ENCODE data around the gene NOC3L.
A peak's percentile ranks its signal among the peaks of the same experiment; 100 is the strongest.
"Not testable (repeated sequence)": the region's sequence is repeated elsewhere in the genome, so short reads cannot be mapped to it uniquely, and the experiment has no call there.

The NOC3L gene

DNA sequence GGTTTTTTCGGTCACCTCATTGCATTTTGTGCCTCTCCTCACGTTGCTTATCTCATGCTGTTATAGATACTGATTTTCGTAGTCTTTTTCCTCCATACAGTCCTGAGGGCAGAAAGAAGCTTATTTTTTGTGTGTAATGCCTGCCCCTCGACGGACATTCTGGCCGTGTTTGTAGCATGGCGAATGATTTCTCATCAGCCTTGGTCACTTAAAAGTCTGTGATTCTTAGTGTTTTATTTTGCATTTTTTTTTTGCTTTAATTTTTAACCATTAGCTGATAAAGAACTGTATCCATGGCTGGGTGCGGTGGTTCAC is 469 bp upstream of the NOC3L start:
- DNase-seq (ENCODE audit: low read depth in 2 of 2): no peak

DNA sequence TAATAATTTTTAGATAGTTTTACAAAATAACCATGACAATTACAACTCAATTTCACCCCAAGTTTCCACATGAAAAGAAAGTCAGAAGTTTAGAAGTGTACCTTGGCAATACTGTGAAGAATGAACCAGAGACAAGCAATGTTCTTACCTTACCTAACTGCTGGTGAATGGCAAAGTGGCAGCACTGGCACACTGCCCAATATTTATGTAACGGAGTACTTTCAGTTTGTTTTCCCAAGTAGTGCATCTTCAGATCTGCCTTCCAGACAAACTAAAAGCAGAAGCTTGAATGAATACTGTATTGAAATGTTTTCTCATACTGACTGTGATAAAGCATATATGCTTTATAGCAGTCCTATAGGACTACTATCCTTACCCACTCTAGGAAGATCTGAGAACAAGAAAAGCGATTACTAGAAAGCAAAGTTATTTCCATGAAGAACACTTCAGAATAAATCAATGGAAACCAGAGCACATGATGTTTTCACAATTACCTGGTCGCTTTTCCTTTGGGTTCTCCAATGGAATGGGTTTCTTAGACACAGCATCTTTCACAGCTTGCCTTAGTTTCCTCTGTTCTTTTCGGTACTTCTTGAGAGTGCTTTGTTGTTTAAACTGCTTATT is 1.5 kb downstream of the NOC3L start:
- no peak for DNase-seq (ENCODE audit: low read depth in 2 of 2)

DNA sequence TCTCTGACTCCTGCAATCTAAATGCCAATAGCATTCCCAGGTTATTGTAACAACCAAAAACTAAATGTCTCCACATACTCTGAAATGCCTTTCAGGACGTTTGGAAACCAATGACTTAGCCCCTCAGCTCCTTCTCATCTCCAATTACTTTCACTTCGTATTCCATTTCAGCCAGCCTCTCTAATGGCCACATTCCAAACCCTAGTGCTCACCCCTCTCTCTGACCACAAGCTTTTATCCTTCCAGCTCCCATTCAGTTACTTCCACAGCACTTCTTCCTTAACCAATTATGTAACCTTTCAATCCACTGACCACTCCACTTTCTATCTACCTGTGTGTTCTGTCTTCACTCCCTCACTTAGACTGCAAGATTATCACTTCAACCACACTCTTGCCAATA is 4.3 kb downstream of the NOC3L start:
- DNase-seq (ENCODE audit: low read depth in 2 of 2): no peak

DNA sequence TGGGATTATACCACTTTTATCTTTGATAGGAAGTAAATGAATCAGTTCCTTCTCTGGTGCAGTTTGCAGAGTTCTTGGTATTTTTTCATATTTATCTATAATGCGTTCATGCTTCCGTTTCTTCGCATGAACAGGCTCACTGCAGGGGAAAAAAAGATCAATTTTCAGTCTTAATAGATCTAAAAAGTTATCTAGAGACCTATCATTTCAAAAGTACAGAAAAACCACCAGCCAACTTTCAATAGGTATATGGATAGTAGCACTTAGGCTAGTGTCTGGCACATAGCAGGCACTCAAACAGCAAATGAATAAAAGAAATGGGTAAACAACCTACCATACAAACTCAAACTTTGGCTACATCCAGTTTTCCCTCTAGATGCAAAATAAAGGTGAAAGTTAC is 5.5 kb downstream of the NOC3L start:
- no peak for DNase-seq (ENCODE audit: low read depth in 2 of 2)

DNA sequence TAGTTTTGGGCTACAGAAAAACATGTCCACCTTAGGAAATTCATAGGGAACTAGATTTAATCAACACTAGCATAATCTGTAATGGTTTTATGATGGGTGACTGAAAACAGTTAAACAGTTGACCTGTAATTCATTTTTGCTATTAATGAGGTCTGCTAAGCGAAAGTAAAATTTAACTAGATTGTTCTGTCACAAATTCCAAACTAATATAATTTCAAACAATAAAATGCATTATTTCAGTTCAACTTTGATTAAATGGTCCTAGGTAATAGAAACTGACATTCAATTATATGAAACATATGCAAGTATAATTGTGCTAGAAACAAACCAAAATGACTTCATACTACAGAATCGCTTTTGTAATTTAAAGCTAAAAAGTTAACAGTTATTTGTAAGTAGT is 6.9 kb downstream of the NOC3L start:
- DNase-seq (ENCODE audit: low read depth in 2 of 2): no peak

DNA sequence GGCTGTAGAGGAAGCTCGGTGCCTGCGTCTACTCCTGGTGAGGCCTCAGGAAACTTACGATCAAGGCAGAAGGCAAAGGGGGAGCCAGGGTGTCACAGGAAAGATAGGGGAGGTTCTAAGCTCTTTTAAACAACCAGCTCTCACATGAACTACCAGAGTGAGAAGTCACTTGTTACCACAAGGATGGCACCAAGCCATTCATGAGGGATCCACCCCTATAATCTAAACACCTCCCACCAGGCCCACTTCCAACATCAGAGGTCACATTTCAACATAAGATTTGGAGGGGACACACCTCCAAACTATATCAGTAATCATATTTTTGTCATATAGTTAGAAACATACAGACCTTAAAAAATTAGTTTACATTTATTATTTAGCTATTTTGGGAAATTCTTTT is 9.4 kb downstream of the NOC3L start:
- DNase-seq (ENCODE audit: low read depth in 2 of 2): no peak

DNA sequence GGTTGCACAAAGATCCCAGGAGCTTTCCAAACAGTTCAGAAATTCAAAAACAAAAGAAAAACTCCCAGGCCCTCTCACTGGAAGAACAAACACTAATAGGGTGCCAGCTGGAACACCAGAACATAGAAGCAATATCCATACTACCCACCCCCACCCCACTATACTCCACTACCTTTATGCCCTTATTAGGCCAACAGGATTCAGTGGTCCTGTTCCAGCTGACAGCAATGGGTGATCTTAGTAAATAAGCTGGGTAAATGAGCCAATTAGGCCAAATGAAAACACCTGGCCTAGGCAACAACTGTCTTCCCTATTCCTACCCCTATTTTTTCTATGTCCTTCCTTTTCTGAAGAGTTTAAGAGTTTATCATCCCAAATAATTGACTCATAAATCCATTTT is 11.7 kb downstream of the NOC3L start:
- DNase-seq (ENCODE audit: low read depth in 2 of 2): no peak

DNA sequence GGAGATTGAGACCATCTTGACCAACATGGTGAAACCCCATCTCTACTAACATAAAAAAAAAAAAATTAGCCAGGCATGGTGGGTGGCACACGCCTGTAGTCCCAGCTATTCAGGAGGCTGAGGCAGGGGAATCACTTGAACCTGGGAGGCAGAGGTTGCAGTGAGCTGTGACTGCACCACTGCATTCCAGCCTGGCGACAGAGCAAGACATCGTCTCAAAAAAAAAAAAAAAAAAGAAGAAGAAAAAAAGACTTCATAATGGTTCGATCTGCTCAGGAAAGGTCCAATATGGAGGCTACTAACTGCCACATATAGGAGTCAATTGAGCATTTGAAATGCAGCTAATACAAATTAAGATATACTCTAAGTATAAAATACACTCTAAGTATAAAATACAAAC is 12.2 kb downstream of the NOC3L start:
- not testable (repeated sequence) for DNase-seq (ENCODE audit: low read depth in 2 of 2)

DNA sequence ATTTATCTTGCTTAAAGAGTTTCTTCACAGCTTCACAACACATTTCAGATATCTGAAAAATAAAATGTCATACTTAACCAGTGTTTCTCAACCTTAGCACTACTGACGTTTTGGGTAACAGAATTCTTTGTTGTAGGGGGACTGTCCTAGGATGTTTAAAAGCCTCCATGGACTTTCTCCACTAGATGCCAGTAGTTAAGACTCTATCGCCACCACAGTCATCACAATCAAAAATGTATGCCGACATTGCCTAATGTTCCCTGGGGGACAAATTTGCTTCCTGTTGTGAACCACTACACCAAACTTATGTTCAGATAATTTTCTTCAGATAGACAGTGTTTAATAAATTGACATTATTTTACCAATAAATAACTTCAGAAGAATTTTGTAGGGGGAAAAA is 13.4 kb downstream of the NOC3L start:
- no peak for DNase-seq (ENCODE audit: low read depth in 2 of 2)

DNA sequence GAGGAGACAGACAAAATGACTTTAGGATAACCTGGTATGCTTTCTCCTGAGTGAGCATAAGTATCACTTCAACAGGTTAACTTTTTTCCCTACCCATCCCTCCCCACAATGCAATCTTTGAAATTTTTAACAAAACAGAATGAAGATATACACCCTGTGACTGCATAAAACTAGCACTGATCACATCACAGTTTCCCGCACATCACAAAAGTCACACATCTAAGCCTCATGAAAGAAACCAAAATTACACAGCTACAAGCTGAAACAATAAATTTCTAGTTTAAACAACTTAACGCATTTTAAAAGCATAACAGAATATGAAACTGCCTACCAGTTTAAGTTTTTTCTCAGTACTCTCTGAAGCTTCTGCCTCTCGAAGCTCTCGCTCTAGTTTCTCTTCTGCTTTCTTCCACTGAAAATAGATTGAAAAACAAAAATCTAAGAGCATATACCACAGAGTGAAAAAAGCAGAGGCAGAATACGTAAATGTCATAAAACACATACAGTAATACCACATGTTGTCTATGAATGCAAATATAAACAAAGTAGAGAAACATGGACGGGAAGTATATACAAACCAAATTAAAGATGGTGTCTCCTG is 18.1 kb downstream of the NOC3L start:
- DNase-seq (ENCODE audit: low read depth in 2 of 2): no peak

DNA sequence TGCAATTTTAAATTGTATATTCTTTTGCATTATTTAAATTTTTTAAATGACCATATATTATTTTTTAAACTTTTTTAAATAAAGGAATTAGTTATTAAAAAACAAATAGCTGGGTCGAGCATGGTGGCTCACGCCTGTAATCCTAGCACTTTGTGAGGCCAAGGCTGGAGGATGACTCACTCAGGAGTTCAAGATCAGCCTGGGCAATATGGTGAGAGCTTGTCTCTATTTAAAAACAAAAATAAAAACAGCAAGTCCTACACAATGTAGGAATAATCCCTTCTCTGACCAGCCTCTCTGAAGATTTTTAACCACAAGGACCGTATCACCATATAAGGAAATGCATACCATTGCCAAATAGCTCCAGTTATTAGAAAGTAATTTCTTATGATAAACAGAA is 19.6 kb downstream of the NOC3L start:
- DNase-seq (ENCODE audit: low read depth in 2 of 2): no peak

DNA sequence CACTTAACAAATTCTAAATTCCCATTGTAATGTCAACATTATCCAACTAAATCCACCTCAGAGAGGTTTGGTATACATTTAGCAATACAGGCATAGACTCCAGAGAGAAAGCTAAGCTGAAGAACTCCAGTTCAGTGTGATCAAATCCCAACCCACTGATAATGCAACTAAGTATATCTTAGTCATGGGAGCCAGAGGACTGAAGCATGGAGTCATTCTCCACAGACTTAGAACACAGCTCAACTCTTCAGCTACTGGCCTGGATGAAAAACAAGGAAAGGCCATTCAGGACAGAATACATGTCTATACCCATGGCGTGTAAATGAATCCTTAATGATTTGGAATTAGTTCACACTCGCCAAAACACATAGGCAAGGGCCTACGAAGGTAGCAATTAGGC is 27.9 kb downstream of the NOC3L start:
- no peak for DNase-seq (ENCODE audit: low read depth in 2 of 2)

DNA sequence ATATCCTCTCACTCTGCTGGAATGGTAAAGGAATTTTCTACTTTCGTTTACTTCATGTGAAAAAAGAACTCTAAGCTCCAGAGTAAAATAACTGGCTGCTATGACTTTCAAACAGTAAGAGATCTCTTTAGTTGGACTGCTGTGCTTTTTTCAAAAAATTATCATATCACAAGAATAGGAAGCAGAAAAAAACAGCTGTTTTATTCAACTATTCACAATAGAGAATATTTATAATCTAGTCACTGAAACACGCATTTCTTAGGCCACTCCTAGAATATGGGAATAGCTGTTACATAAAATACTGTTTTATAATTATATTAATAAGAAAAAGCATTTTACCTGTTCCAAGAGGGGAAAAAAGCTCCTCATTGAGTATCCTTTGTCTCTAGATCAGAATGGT is 29.7 kb downstream of the NOC3L start:
- DNase-seq (ENCODE audit: low read depth in 2 of 2): no peak

DNA sequence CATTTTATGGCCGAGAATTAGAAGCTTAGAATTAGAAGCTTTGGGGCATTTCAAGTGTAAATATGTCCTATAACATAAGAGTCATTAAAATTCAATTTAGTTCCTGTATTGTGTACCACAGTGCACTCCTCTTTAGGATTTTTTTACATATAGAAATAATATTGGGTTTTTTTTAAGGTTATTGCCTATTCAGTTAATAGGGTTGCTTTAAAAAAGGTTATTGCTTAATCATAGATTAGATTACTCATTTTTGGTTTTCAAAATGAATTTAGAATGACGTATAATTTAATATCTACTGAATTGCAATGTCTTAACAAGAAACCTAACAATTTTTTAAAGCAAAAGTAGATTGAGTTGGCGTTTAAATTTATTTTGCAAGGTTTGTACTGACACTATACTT is 34.1 kb downstream of the NOC3L start:
- no peak for DNase-seq (ENCODE audit: low read depth in 2 of 2)

DNA sequence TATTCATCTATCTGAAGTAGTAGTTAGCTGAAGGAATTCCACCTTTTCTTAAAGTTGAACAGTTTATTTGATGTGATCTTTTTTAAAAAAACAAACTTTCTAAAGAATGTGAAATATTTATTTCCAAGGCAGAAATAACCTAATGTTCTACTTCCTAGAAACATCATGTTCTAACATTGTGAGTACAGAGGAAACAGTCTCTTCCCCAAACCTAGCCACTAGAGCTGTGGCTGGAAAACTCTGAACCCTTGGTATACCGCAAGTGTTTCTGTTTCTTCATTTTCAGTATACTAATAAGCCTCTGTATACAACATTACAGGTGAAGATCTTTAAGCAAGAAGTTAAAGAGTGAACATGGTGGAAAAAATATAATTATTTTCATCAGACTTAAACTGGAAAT is 35.1 kb downstream of the NOC3L start:
- DNase-seq (ENCODE audit: low read depth in 2 of 2): no peak

DNA sequence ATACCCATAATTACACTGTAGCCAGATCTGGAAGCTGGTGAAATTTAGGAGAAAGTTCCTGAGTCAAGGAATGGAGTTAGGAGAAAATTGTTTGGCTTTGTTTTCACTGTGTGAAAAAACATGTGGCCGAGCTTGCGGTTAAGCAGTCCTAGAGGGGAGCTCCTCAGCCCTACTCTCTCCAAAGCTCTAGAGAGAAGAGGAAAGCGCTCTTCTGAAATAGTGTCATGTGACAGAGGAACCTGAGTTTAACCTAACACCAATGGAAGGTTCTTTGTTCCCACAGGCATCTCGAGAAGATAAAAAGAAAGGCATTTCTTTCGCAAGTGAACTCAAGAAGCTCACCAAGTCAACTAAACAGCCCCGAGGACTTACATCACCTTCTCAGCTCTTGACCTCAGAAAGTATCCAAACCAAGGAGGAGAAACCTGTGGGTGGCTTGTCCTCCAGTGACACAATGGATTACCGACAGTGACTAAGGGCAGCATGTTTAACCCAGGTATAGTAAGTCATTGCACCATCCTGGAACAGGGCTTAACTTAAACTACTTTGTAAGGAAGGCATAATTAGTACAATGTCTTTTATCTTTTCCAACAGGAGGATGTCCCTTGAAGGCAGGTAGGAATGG is 38.0 kb downstream of the NOC3L start:
- DNase-seq (ENCODE audit: low read depth in 2 of 2): no peak

DNA sequence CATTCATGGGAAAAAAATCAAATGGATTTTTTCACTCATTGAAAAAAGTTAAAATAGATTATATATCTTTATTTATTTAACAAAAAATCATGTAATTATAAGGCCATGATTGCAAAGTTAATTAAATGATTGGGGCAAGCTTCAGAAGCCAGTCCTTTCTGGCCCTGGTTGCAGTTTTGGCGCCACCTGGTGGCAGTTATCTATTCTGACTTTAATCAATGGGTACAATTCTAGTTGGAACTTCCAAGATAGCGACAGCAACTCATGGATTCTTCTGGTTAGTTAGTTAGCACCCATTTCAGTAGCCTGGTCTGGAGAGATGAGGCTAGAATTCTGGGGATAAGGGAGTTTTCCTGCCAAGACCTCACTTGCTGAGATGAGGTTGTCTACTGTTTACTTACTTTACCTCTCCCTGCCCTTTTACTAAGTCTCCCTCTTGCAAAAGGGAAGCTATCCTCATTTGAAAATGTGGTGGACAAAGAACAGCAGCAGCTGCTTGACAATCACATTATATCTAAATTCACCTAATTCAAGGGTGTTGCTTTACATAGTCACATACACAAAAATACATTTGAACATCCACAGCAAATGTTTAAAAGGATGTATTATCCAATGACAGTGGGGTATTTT is 42.3 kb downstream of the NOC3L start:
- peak; percentile 31 to 57 for DNase-seq (ENCODE audit: low read depth in 2 of 2)

DNA sequence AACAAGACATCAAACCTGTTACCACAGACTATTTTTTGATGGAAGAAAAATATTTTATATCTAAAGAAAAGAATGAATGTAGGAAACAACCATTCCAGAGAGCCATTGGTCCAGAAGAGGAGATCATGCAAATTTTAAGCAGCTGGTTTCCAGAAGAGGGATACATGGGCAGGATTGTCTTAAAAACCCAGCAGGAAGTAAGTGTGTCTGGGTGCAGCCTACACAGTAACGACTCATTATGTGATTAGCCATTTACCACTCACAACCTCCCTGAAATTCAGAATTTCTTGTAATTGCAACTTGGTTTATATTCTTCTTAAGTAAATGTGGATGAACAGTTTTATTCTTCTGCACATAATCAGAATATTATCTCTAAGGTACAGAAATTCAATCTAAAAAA is 46.2 kb downstream of the NOC3L start:
- no peak for DNase-seq (ENCODE audit: low read depth in 2 of 2)

DNA sequence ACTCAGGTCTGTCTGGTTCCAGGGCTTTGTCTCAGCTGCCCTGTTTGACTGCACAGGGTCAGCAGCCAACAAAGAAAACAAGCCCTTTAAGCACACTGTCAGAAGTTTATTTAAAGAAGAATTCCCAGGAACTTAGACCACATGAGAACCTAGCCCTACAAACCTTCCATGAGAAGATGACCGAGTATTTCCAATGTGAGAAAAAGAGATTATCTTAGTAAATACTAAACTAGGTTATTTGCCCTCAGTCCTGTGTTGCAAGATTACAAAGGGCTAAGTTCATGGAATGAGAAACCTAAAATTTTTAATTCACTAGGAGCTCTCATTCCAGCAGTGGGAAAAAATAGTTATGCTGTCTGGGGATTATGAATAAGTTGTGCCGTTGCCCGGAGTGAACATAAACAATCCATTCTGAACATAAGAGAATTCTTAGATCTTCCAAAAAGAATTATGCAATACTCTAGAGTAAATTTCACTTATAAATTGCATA is 46.7 kb downstream of the NOC3L start:
- no peak for DNase-seq (ENCODE audit: low read depth in 2 of 2)

DNA sequence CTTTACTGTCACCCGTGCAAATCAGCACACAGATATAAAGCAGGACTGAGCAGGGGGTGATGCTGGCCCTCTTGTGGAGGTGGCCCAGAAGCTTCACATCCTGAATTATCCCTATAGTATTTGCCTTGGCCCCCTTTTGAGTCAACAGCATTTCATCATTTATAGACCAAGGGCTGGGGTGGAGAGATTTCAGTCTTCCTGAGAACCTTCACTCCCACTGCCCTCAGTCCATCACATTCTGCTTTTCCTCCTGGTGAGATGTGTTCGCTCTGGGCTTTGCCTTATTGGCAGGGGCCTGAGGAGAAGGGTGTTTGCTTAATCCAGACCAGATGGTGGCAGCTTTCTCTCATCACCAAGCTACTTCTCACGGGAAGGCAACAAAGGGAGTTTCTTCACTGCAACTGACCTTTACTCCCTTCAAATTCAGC is 47.7 kb downstream of the NOC3L start:
- no peak for DNase-seq (ENCODE audit: low read depth in 2 of 2)

DNA sequence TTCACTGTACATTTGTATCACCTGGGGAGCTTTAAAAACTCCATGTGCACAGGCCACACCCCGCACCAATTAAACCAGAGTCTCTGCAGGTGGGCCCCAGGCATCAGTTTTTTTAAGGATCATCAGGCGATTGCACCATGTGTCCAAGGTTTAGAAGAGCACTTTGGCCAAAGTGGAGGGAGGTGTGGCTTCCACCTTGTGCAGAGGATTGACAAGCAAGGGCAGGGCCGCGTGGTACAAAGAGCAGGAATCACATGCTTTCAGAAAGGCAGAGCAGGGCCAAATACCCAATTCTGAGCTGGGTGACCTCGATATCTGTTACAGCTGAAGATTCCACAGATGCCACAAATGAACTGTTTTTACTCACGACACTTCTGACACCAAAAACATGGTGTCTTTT is 52.4 kb downstream of the NOC3L start:
- no peak for DNase-seq (ENCODE audit: low read depth in 2 of 2)

DNA sequence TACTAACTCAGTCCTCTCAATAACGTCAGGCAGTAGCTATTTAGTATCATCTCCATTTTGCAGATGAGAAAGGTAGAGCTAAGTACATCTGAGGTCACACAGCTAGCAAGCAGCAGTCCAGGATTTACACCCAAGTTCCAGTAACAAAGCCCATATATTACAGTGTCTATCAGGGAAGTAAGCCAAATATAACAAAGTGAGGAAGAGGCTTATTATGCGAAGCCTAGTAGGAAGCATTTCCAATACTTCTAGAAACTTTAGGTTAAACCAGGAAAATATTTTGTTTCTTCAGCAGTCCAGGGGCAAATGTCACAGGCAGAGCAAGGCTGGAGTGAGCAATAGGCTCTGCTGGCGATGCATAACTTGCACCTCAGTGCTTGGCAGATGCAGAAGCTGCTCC is 53.9 kb downstream of the NOC3L start:
- DNase-seq (ENCODE audit: low read depth in 2 of 2): no peak

DNA sequence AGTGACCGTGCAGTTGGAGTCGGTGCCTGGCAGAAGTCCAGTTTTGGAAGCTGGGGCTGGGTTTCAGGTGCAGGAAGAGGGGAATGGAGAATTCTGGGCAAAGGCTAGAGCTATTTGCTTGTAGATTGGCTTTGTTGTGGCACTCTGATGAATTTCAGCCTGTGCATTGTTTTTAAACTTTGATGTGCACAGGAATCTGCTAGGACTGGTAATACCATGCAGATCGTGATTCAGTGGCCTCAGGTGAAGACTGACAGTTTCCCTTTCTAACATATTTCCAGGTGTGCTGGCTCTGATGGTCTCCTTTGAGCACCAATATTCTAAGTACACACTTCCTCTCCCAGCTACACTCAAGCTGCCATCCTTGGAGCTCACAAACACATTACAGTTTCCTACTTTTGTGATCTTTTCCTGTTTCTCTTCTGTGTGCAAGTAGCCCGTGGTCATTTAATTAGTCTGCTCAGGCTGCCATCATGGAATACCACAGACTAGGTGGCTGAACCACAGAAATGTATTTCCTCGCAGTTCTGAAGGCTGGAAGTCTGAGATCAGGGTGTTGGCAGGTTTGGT is 55.6 kb downstream of the NOC3L start:
- DNase-seq (ENCODE audit: low read depth in 2 of 2): no peak

Data from stimulated activated CD4-positive, alpha-beta T cell treated with anti-CD3 and anti-CD28 coated beads, Interleukin-12 subunit alpha, Interleukin-12 subunit beta, amount 100 ng/mL, for 24 hours (primary cell).